B cell (primary cell): ENCODE results near the gene HTT. TPM values are rescaled to one million over a fixed set of nuclear protein-coding genes. Genes with fewer than 3 reads are reported as not detected.

Experiments
- ATAC-seq: fragments of 200-7000 bp; cut with Tn5 transposase; one replicate; pipeline ENCODE4 v1.10.0; 2021; ENCODE audit warnings: low read depth, mild to moderate bottlenecking, moderate number of reproducible peaks, moderate library complexity
- CTCF ChIA-PET: fragments of 350-600 bp; sonication (Branson Sonifier 250); formaldehyde crosslinking; loops from one replicate; lab custom pipeline; 2021; ENCODE audit warnings: antibody characterized with exemption, inconsistent platforms; lab: Charles Lee
- POLR2A ChIA-PET: fragments of 350-600 bp; sonication (Branson Sonifier 250); formaldehyde crosslinking; loops from one replicate; lab custom pipeline; 2021; ENCODE audit warnings: antibody characterized with exemption; lab: Charles Lee
- DNase-seq: peaks from one replicate; pipeline ENCODE4 v3.0.0; 2013
- H2AFZ ChIP-seq: 2 replicates; pipeline ENCODE4 v1.6.1; 2012; ENCODE audit warnings: mild to moderate bottlenecking, low read depth, low read length; ENCODE audit not compliant: insufficient read depth, poor library complexity, severe bottlenecking
- H3K27ac ChIP-seq, 2 donors: 1 replicate in 1 of 2; 2 replicates in 1 of 2; pipeline ENCODE4 v1.5.1; 2012 to 2013; ENCODE audit warnings: low read length in 2 of 2, mild to moderate bottlenecking in 2 of 2, moderate library complexity in 1 of 2
- H3K27me3 ChIP-seq, 4 experiments: fragments of 200-600 bp in 1 of 4; sonication (generic) in 1 of 4; replicated peaks in 1 of 4; 1 replicate in 2 of 4; 2 replicates in 2 of 4; pipeline versions ENCODE4 v1.6.1 to v1.7.0; 2013 to 2016; ENCODE audit warnings: low read length in 3 of 4, mild to moderate bottlenecking in 2 of 4, mixed read lengths in 1 of 4, moderate library complexity in 1 of 4; ENCODE audit not compliant: insufficient read depth in 4 of 4, control insufficient read depth in 3 of 4; ENCODE audit errors: control extremely low read depth in 1 of 4
- H3K36me3 ChIP-seq, 2 experiments: replicated peaks in 1 of 2; 1 replicate in 1 of 2; 2 replicates in 1 of 2; pipeline versions ENCODE4 v1.6.1 to v1.7.1; 2013; ENCODE audit warnings: low read length in 1 of 2; ENCODE audit not compliant: insufficient read depth in 2 of 2, control insufficient read depth in 1 of 2; ENCODE audit errors: control extremely low read depth in 1 of 2, extremely low read depth in 1 of 2
- H3K4me1 ChIP-seq, 2 donors: fragments of 200-600 bp in 1 of 2; sonication (generic) in 1 of 2; 1 replicate in 1 of 2; 2 replicates in 1 of 2; pipeline versions ENCODE4 v1.5.1 to v1.6.1; 2013 to 2017; ENCODE audit warnings: low read length in 2 of 2; ENCODE audit not compliant: control insufficient read depth in 2 of 2, insufficient read depth in 2 of 2
- H3K4me2 ChIP-seq: replicated peaks from 2 replicates; pipeline ENCODE3; 2012; ENCODE audit warnings: mild to moderate bottlenecking, low read depth, low read length; ENCODE audit not compliant: poor library complexity, severe bottlenecking
- H3K4me3 ChIP-seq, 5 experiments: fragments of 200-600 bp in 1 of 5; sonication (generic) in 1 of 5; 1 replicate in 3 of 5; 2 replicates in 2 of 5; pipeline versions ENCODE4 v1.5.1 to v1.7.0; 2011 to 2016; ENCODE audit warnings: low read length in 4 of 5, mild to moderate bottlenecking in 4 of 5, low read depth in 2 of 5, control low read depth in 1 of 5, moderate library complexity in 1 of 5; ENCODE audit not compliant: insufficient read depth in 1 of 5; ENCODE audit errors: control extremely low read depth in 1 of 5, extremely low read depth in 1 of 5
- H3K79me2 ChIP-seq: fragments of 200-600 bp; sonication (generic); one replicate; pipeline ENCODE4 v1.6.0; 2016; ENCODE audit warnings: low read length; ENCODE audit not compliant: control insufficient read depth, insufficient read depth
- H3K9ac ChIP-seq: fragments of 200-600 bp; sonication (generic); 2 replicates; pipeline ENCODE4 v1.6.1; 2017; ENCODE audit warnings: mild to moderate bottlenecking, low read length, moderate library complexity
- H3K9me3 ChIP-seq, 3 donors: one replicate each; pipeline versions ENCODE4 v1.6.1 to v1.7.1; 2013; ENCODE audit warnings: low read length in 2 of 3; ENCODE audit not compliant: control insufficient read depth in 2 of 3, insufficient read depth in 1 of 3; ENCODE audit errors: control extremely low read depth in 1 of 3
- H4K20me1 ChIP-seq: 2 replicates; pipeline ENCODE4 v1.6.0; 2012; ENCODE audit warnings: mild to moderate bottlenecking, low read length; ENCODE audit not compliant: insufficient read depth, control insufficient read depth, poor library complexity, severe bottlenecking
- H3K27ac Mint-ChIP-seq: one replicate; pipeline ENCODE4 v1.8.0; 2021; ENCODE audit warnings: mixed read lengths
- H3K27me3 Mint-ChIP-seq: one replicate; pipeline ENCODE4 v1.8.0; 2021; ENCODE audit warnings: mixed read lengths
- H3K4me1 Mint-ChIP-seq: one replicate; pipeline ENCODE4 v1.8.0; 2021; ENCODE audit warnings: mixed read lengths
- H3K4me3 Mint-ChIP-seq: one replicate; pipeline ENCODE4 v1.8.0; 2021; ENCODE audit warnings: mixed read lengths
- H3K9me3 Mint-ChIP-seq: one replicate; pipeline ENCODE4 v1.8.0; 2022; ENCODE audit warnings: mixed read lengths; ENCODE audit not compliant: insufficient read depth
- EZH2 ChIP-seq: IDR thresholded peaks from 2 replicates; pipeline ENCODE4 v1.6.1; 2012; ENCODE audit warnings: borderline replicate concordance, low read depth, mild to moderate bottlenecking, moderate library complexity, low read length; ENCODE audit not compliant: insufficient read depth, poor library complexity, severe bottlenecking
- WGBS: methylation state at CpG from one replicate; pipeline ENCODE4 v1.1.5; 2013; ENCODE audit warnings: missing lambda C conversion rate; ENCODE audit not compliant: insufficient coverage; 5-methylcytosine and 5-hydroxymethylcytosine counted together
- intact Hi-C: fragments of 100-400 bp; cut with micrococcal nuclease; formaldehyde crosslinking; loops from one replicate; pipeline ENCODE4 v1.10.0; 2022
- polyA plus RNA-seq: library from polyadenylated mRNA; depleted of rRNA; stranded (reverse); fragments of >200 nt; gene quantifications from 2 replicates; pipeline ENCODE4 v1.2.3, GENCODE V29; 2012
- total RNA-seq, 2 donors: library from RNA; stranded (reverse); fragments of 120-200 nt in 1 of 2; gene quantifications; 1 replicate in 1 of 2; 2 replicates in 1 of 2; pipeline versions ENCODE4 v1.2.3 to v1.2.4, GENCODE V29; 2013 to 2022
- TF ChIP-seq, protein P1 (sequence below): fragments of 200-600 bp; IDR thresholded peaks from one replicate; pipeline ENCODE4 v1.8.0; 2022; ENCODE audit warnings: antibody characterized with exemption, mild to moderate bottlenecking

The HTT gene
- total and polyA plus RNA-seq, 2 donors (not counting 1 experiment from before 2014, with no cell fraction given), result 52.8 to 195 TPM

DNA sequence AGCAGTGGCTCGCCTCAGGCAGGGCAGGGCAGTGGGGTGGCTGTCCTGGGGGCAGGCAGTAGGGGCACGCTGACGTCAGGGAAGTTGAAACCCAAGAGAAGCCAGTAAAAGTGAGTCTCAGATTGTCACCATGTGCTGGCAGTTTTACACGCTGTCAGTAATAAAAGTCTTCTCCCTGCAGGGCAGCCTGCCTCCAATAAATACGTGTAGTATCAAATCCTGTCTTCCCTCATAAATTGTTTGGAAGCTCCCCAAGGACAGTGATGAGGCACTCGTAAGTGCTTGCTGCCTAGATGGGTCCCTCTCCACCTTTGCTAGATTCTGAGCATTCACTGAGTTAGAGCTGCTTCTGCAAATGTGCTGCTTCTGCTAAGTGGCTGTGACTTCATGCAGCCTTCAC lies 113.6 kb downstream of the HTT start:
- TF ChIP-seq, protein P1, sequence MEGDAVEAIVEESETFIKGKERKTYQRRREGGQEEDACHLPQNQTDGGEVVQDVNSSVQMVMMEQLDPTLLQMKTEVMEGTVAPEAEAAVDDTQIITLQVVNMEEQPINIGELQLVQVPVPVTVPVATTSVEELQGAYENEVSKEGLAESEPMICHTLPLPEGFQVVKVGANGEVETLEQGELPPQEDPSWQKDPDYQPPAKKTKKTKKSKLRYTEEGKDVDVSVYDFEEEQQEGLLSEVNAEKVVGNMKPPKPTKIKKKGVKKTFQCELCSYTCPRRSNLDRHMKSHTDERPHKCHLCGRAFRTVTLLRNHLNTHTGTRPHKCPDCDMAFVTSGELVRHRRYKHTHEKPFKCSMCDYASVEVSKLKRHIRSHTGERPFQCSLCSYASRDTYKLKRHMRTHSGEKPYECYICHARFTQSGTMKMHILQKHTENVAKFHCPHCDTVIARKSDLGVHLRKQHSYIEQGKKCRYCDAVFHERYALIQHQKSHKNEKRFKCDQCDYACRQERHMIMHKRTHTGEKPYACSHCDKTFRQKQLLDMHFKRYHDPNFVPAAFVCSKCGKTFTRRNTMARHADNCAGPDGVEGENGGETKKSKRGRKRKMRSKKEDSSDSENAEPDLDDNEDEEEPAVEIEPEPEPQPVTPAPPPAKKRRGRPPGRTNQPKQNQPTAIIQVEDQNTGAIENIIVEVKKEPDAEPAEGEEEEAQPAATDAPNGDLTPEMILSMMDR, result no peak
- TF ChIP-seq EZH2, result no peak
- no peak overlapping the region for H3K4me3 Mint-ChIP-seq
- H3K4me1 ChIP-seq, result no peaks in the 10 kb centered on the region

DNA sequence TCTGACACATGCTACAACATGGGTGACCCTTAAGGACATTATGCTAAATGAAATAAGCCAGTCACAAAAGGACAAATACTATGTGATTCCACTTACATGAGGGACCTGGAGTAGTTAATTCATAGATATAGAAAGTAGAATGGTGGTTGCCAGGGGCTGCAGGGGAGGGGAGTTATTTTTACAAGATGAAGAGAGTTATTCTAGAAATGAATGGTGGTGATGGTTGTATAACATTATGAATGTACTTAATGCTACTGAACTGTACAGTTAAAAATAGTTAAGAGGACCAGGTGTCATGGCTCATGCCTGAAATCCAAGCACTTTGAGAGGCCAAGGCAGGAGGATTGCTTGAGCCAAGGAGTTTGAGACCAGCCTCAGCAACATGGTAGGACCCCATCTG lies 115.0 kb downstream of the HTT start:
- Mint-ChIP-seq H3K4me3 (no peak overlapping the region), H3K27me3 (no peaks in the 10 kb centered on the region), H3K9me3 (no peaks in the 10 kb centered on the region), H3K4me1 (peaks cover 3% of the 10 kb centered on the region), H3K27ac (no peak overlapping the region)
- H4K20me1 ChIP-seq, result no peaks in the 10 kb centered on the region
- ChIA-PET CTCF (no interaction called here), POLR2A (no interaction called here)
- H3K4me2 ChIP-seq, result no peak overlapping the region
- intact Hi-C loops, result no loop called here
- H3K36me3 ChIP-seq, result peaks cover 0 to 64% of the 10 kb centered on the region in 2 experiments
- no peak overlapping the region for H2AFZ ChIP-seq
- no peak overlapping the region for H3K27ac ChIP-seq
- no peak overlapping the region for H3K9ac ChIP-seq
- H3K27me3 ChIP-seq, result no peaks in the 10 kb centered on the region
- no peak for DNase-seq
- H3K9me3 ChIP-seq, result no peaks in the 10 kb centered on the region
- TF ChIP-seq, protein P1, result no peak
- no peak for TF ChIP-seq EZH2
- no peak overlapping the region for H3K4me3 ChIP-seq
- ATAC-seq, result no peak
- H3K4me1 ChIP-seq, result no peaks in the 10 kb centered on the region
- H3K79me2 ChIP-seq, result no peaks in the 10 kb centered on the region

More for the DNA sequence above, 113.6 kb downstream of the HTT start:
- H3K79me2 ChIP-seq, result no peaks in the 10 kb centered on the region
- 95% methylated on average over 6 of the region's 6 CpGs for WGBS
- no peaks in the 10 kb centered on the region for H3K27me3 Mint-ChIP-seq
- H3K36me3 ChIP-seq, result peaks cover 0 to 68% of the 10 kb centered on the region in 2 experiments
- no peak overlapping the region for H3K4me3 ChIP-seq
- no peak overlapping the region for H2AFZ ChIP-seq
- no peak overlapping the region for H3K9ac ChIP-seq
- H3K4me2 ChIP-seq, result no peak overlapping the region
- ATAC-seq (no peak), DNase-seq (no peak)
- H3K27ac ChIP-seq, result no peak overlapping the region
- no peaks in the 10 kb centered on the region for H3K9me3 ChIP-seq
- intact Hi-C loops, result no loop called here
- no peaks in the 10 kb centered on the region for H3K9me3 Mint-ChIP-seq
- no peaks in the 10 kb centered on the region for H4K20me1 ChIP-seq
- ChIA-PET POLR2A (no interaction called here), CTCF (no interaction called here)
- no peak overlapping the region for H3K27ac Mint-ChIP-seq
- peaks cover 3% of the 10 kb centered on the region for H3K4me1 Mint-ChIP-seq
- H3K27me3 ChIP-seq, result no peaks in the 10 kb centered on the region
